ENCODE data around the gene LRRC14B.

LRRC14B gene

GRCh38 chr5:191036-191948 is at the start of gene LRRC14B:
LRRC14B (plus strand) TSS chr5:191495; CDS start chr5:191539, 44 bp downstream.
- no peak for DNase-seq (ENCODE audit: low spot score)

GRCh38 chr5:141761-142160 is 49.5 kb upstream of the LRRC14B start:
- DNase-seq (ENCODE audit: low spot score), result no peak

- DNase-seq (ENCODE audit: low spot score), result no peak
These were observed 49.0 kb upstream of the LRRC14B start for GRCh38 chr5:142246-142810.

DNA sequence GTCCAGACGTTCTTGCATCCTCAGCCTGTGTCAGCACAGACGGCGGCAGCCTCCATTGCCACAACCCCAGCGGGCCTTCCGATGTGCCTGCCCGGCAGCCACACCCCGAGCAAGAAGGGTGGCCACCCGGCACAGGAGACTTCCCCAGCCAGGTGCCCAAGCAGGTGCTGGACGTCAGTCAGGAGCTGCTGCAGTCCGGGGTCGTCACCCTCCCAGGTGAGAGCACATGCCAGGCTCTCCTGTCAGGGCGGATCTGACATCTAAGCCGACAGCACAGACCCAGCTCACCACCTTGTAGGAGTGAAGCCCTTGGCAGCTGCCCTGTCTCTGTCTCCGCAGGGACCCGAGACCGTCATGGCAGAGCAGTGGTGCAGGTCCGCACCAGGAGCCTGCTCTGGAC is 48.3 kb upstream of the LRRC14B start:
- no peak for DNase-seq (ENCODE audit: low spot score)

DNA sequence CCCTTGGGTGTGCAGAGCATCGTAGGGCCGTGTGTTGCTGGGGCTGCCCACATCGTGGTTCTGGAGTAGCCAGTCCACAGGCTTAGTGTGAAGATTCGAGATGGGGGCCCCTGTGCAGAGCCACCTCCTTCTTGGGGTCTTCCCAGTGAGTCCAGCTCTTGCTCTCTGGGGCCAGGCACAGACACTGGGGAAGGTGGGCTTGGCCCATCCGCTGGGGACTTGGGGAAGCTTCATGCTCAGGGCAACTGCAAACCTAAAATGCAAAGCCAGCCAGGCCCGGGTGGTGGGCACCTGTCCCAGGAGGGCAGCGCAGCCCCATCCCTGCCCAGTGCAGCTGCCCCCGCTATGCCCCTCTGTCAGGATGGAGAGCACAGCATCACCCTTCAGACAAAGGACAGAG is 46.4 kb upstream of the LRRC14B start:
- DNase-seq (ENCODE audit: low spot score), result no peak

- no peak for DNase-seq (ENCODE audit: low spot score)
These were observed 45.5 kb upstream of the LRRC14B start for GRCh38 chr5:145585-146323.

DNA sequence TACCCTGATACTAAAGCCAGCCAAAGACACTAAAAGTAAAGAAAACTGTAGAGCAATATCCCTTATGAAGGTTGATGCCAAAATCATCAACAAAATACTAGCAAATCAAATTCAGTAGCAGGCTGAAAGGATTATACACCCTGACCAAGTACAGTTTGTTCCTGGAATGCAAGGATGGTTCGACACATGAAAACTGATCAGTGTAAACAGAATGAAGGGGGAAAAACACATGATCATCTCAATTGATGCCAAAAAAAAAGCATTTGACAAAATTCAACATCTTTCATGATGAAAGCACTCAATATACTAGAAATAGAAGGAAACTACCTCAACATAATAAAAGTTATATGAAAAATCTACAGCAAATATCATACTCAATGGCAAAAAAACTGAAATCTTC is 43.5 kb upstream of the LRRC14B start:
- DNase-seq (ENCODE audit: low spot score), result no peak

- peak; percentile 10 for DNase-seq (ENCODE audit: low spot score)
These were observed 41.4 kb upstream of the LRRC14B start for GRCh38 chr5:149745-150485.

DNA sequence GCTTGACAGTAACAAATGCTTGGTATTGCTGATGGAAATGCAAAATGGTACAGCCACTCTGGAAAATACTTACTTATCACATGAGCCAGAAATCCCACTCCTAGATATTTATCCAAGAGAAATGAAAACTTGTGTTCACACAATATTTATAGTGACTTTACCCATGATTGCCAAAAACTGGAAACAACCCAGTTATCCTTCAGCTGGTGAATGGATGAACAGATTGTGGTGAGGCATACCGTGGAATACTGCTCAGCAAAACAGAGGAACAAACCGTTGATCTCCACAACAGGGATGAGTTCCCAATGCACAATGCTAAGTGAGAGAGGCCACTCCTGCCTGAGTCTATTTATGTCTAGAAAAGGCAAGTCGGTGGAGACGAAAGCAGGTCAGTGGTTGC is 40.5 kb upstream of the LRRC14B start:
- DNase-seq (ENCODE audit: low spot score), result no peak

DNA sequence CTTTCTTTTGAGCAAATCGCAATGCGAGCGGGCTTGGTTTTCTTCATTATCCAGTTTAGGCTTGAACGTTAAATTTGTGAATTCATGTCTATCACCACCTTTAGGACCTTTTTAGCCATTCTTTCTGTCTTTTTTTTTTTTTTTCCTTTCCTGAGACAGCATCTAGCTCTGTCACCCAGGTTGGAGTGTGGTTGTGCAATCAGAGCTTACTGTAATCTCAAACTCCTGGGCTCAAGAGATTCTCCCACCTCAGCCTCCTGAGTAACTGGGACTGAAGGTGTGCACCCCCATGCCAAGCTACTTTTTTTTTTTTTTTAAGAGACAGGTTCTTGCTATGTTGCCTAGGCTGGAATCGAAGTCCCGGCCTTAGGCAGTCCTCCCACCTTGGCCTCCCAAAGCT is 39.2 kb upstream of the LRRC14B start:
- no peak for DNase-seq (ENCODE audit: low spot score)

DNA sequence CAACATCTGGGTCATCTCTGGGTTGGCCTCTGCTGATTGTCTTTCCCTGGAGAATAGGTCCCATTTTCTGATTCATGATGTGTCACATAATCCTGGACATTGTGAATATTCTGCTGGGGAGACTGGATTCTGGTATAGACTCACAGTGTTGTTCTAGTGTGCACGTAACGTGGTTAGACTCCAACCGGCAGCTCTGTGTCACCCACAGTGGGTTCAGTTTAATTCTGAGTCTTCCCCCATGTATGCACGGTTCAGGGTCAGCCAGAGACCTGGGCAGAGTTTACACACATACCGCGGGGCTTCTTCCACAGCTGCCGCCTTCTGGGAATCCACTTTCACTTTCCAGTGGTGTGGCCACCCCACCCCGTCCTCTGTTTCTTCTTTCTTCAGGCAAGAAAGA is 38.0 kb upstream of the LRRC14B start:
- no peak for DNase-seq (ENCODE audit: low spot score)

DNA sequence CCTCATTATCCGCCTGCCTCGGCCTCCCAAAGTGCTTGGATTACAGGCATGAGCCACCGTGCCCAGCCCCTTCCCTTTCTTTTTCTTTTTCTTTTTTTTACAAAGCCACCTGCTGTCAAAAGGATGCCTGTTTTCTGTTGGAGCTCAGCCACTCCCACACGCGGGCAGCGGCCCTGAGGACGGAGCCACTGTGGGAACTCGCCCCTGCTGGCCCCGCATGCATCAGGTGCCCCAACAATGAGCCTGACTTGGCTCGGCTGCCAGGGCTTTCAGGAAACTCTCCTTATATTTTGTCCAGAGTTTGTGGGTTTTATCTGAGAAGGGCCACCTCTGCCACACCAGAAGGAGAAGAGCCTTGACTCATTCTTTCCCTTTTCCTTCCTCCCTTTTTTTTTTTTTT is 37.1 kb upstream of the LRRC14B start:
- no peak for DNase-seq (ENCODE audit: low spot score)

DNA sequence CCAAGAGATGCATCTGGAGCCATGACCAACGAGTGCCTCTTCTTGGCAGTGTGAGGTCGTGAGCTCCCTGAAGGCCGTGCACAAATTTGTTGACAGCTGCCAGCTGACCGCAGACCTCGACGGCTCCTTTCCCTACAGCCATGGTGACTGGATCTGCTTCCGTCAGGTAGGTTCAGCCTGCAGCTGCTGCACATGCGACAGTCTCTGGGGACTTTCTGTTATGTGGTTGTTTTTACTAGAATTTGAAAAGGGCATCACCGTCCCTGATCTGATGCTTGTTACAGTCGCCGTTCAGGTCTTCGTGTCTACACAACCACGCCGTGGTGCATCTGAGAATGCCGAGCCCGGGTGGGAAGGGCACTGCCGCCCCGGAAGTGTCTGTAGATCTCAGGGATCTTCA is 36.5 kb upstream of the LRRC14B start:
- no peak for DNase-seq (ENCODE audit: low spot score)

GRCh38 chr5:155651-156410 is 35.5 kb upstream of the LRRC14B start:
- no peak for DNase-seq (ENCODE audit: low spot score)

- DNase-seq (ENCODE audit: low spot score), result no peak
These were observed 34.8 kb upstream of the LRRC14B start for GRCh38 chr5:156411-157072.

DNA sequence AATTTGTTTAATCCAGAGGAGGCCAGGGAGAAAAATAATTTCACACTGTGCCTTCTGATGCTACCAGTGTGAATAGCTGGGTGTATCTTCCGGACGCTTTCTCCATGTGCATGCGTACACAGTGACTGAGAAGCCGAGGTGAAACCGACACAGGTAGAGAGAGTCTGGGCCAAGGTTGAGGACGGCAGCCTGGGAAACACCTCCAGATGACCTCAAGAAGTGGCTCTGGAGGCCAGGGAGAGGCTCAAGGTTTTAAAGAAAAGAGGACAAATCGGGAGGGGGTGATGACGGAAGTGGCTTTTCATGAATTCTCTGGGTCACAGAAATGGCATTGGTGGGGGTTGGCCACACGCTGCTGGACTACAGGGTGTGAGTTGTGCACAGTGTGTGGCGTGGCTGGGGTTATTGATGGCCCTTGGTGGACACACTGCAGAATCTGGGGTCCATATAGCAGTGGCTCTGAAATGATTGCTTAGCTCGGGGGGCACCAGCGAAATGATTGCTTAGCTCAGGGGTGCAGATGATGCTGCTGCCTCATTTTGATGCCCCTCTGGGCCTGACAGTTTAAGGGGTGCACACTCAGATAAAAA is 34.1 kb upstream of the LRRC14B start:
- no peak for DNase-seq (ENCODE audit: low spot score)

GRCh38 chr5:157801-158200 is 33.5 kb upstream of the LRRC14B start:
- no peak for DNase-seq (ENCODE audit: low spot score)

DNA sequence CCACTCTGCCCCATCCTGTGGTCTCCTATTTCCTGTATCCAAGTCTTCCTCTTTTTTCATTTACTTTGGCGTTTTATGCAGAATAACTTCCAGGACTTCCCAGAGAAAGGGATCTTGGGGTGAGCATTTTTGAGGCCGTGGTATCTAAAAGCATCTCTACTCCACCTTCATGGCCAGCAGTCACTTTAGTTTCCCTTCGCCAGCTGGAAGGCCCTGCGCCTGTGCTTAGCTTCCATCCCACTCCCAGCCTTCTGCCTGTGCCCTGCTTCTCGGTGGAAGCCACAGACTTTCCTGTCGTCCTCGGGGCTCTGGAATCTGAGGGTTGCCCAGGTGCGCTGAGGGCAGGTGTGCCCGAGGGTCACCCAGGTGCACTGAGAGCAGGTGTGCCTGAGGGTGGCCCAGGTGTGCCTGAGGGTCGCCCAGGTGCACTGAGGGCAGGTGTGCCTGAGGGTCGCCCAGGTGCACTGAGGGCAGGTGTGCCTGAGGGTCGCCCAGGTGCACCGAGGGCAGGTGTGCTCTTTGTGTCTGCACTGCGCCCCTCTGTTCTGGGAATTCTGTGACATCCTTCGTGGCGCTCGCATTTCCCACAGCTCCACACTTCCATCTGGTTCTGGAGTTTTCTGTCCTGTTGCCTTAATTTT is 32.4 kb upstream of the LRRC14B start:
- no peak for DNase-seq (ENCODE audit: low spot score)

DNA sequence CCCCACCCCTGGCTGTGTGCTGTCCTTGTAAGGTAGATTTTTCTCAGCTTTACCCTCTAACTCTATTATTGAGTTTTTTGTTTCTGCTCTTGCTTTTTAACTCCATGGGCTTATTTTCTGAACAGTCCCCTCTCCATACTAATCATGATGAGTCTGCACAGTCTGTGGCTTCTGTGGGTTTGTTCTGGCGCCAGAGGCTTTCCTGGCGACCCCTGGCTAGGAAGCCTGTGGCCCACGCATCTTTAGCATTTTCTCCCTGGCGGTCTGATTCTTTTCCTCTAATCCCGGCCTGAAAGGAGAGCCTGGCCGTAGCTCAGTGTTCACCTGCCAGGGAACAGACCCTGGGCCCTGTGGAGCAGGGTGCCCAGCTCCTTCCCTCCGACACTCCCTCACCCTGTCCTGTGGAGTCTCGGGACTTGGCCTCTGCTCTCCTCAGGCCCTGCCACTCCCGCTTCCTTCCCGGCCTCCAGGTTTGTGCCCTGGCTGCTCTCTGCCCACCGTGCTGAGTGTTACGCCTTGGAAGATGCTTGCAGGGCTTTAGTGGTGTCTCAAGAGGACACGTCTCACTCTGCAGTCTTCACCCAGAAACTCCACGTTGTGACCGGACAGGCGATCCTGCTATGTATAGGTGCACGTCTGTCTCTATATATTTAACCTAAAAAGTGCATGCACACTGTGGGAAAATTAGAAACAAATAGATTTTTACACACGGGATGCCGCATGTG is 31.7 kb upstream of the LRRC14B start:
- DNase-seq (ENCODE audit: low spot score), result no peak

GRCh38 chr5:160173-160510 is 31.2 kb upstream of the LRRC14B start:
- DNase-seq (ENCODE audit: low spot score), result no peak
